GM10248 (cell line): ENCODE data around the gene ST8SIA6.

ENCODE experiments used
- CTCF ChIA-PET: fragments of 300-600 bp; sonication (Branson Sonifier 250); formaldehyde crosslinking; extraction: SDS; loops from one replicate; lab custom pipeline; 2021; ENCODE audit warnings: antibody characterized with exemption; lab: Yijun Ruan, JAX
- POLR2A ChIA-PET: fragments of 350-650 bp; sonication (Branson Sonifier 250); formaldehyde crosslinking; extraction: SDS; loops from one replicate; lab custom pipeline; 2020; ENCODE audit warnings: antibody characterized with exemption; lab: Yijun Ruan, JAX
- DNase-seq: peaks from one replicate; pipeline ENCODE4 v3.0.0; 2012; ENCODE audit errors: extremely low spot score
- CTCF ChIP-seq: IDR thresholded peaks from 2 replicates; pipeline ENCODE4 v1.5.1; 2012; ENCODE audit warnings: mild to moderate bottlenecking, low read depth; ENCODE audit errors: extremely low read depth, missing control alignments, control extremely low read depth

ST8SIA6 gene

DNA sequence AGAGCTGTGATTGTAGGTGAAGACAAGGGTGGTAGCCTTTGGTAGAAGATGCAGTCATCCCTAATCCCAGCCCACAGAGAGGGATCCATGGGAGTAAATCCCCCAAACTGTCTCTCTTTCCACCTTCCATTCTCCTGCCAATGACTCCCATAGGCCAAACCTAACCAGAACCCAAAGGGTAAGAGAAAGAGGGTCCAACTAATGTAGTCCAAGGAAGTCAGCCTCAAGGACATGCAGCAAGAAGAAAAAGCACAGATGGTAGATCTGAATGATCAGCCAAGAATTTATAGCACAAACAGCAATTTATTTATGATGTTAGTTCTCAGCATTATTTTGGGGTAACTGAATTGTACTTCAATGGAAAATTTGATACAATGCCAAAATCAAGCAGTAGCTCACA, 87.7 kb downstream of the ST8SIA6 start:
- no peak for DNase-seq
- TF ChIP-seq CTCF: no peak
- CTCF ChIA-PET: interaction anchor here (1.1 kb wide), 1 partner anchor 22 kb away, joined by 3 read pairs; no protein-coding TSS in a partner anchor
- POLR2A ChIA-PET: no interaction called here

DNA sequence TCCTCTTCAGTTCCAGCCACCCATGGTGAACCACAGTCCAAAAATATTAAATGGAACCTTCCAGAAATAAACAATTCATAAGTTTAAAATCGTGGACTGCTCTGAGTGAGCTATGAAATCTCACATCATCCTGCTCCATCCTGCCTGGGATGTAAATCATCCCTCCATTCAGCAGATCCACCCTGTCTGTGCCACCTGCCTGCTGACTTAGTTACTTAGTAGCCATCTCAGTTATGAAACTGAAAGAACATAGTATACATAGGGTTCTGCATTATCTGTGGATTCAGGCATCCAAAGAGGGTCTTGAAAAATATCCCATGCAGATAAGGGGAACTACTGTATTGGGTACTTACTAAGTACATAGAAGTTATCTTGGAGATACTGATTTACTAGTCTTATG, 89.0 kb downstream of the ST8SIA6 start:
- no peak for DNase-seq
- ChIA-PET CTCF (interaction anchor here (1.1 to 3.3 kb wide), 3 partner anchors 11 to 20 kb away, joined by 3 to 14 read pairs (median 4); no protein-coding TSS in a partner anchor), POLR2A (no interaction called here)
- TF ChIP-seq CTCF: no peak

DNA sequence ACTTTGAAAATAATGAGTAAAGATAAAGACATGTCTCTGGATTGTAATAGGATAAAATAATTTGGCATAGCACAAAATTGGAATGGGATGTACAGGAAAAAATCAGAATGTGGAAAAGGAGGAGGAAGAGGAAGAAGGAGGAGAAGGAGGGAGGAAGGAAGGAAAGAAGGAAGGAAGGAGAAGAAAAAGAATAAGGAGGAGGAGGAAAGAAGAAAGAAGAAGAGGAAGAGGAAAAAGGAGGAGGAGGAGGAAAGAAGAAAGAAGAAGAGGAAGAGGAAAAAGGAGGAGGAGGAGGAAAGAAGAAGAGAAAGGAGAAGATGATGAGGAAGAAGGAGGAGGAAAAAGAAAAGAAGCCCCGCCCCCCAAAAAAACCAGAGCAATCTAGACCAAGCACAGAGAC, 95.9 kb downstream of the ST8SIA6 start:
- DNase-seq: no peak
- ChIA-PET CTCF (interaction anchor here (1.2 kb wide), 1 partner anchor 14 kb away, joined by 3 read pairs; no protein-coding TSS in a partner anchor), POLR2A (no interaction called here)
- no peak for TF ChIP-seq CTCF

DNA sequence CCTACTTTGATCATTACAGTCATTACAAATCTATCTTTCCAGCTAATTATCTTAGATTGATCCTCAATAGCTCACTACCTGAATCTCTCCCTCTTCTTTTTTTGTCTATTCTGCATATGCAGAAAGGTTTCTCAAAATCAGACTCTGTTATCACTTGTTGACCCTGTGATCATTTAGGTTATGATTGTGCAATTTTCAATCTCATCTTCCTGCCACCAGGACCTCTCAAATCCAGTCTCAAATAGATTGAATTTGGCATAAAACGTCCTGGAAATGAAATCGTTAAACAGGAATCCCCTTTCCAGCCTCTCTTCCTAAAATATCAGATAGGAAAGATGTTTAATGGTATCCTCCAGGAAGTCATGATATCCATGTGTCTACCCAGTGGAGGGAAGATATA, 96.6 kb downstream of the ST8SIA6 start:
- no peak for TF ChIP-seq CTCF
- POLR2A ChIA-PET: no interaction called here
- no peak for DNase-seq
- CTCF ChIA-PET: interaction anchor here (1.2 kb wide), 1 partner anchor 15 kb away, joined by 3 read pairs; no protein-coding TSS in a partner anchor

DNA sequence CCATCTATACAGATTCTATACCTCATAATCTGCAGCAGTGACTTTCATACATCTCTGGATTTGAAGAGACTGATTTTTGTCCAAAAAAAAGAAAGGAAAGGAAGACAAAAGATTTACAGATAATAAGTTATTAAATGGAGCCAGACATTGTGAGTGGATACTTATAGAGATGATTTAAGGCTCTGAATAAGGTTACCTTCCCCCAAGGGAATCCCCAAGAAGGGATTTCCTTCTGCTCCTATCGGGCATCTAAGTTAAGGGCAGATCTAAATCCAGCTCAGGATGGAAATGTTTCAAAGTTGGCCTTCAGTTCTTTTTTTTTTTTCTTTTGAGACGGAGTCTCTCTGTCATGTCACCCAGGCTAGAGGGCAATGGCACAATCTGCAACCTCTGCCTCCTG, 97.6 kb downstream of the ST8SIA6 start:
- ChIA-PET CTCF (interaction anchor here (0.6 kb wide), 1 partner anchor 113 kb away, joined by 3 read pairs; no protein-coding TSS in a partner anchor), POLR2A (no interaction called here)
- no peak for TF ChIP-seq CTCF

DNA sequence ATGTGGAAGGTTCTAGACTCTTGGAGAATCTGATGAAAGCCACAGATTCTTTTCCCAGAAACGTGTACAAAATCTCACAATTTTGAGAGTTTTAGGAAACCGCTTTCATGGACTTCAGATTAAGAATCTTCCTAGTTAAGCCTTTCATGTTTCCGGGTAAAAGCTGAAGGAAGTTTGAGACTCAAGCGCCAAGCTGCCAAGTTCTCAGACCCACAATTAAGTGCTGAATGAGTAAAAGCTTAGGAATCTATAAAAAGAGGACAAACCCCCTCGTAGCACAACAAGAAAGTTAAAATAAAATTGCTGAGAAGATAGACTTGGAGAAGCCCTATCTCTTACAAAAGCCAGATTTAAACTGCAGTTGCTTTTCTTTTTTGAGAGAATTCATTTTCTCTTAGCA, 99.6 kb downstream of the ST8SIA6 start:
- ChIA-PET POLR2A (no interaction called here), CTCF (interaction anchor here (1.1 to 3.9 kb wide), 4 partner anchors 10 to 82 kb away, joined by 3 to 14 read pairs (median 3); no protein-coding TSS in a partner anchor)
- TF ChIP-seq CTCF: no peak
- DNase-seq: no peak

More for the DNA sequence above, 97.6 kb downstream of the ST8SIA6 start:
- no peak for DNase-seq
